Activated CD8-positive, alpha-beta memory T cell treated with anti-CD3 and anti-CD28 coated beads, Interleukin-2, amount 50 U/mL, for 1 hour (primary cell): ENCODE data around the gene FOXN3.

Experiments used
- DNase-seq: peaks from one replicate; pipeline ENCODE4 v3.0.0-alpha.2; 2020; ENCODE audit errors: extremely low read depth

Gene FOXN3

GRCh38 chr14:89408907-89409700 lies 7.9 kb downstream of the FOXN3 start:
- DNase-seq: no peak

- no peak for DNase-seq
Measured at GRCh38 chr14:89407856-89408255, 9.2 kb downstream of the FOXN3 start.

- DNase-seq: no peak
Measured at GRCh38 chr14:89406941-89407340, 10.1 kb downstream of the FOXN3 start.

- DNase-seq: no peak
Measured at GRCh38 chr14:89406361-89406760, 10.7 kb downstream of the FOXN3 start.

- DNase-seq: no peak
Measured at GRCh38 chr14:89405712-89406111, 11.3 kb downstream of the FOXN3 start.

GRCh38 chr14:89402363-89402762 lies 14.7 kb downstream of the FOXN3 start:
- no peak for DNase-seq

GRCh38 chr14:89401761-89402160 lies 15.3 kb downstream of the FOXN3 start:
- no peak for DNase-seq

- no peak for DNase-seq
Measured at GRCh38 chr14:89401241-89401640, 15.8 kb downstream of the FOXN3 start.

GRCh38 chr14:89400529-89400928 lies 16.5 kb downstream of the FOXN3 start:
- DNase-seq: no peak

- no peak for DNase-seq
Measured at GRCh38 chr14:89399594-89400068, 17.4 kb downstream of the FOXN3 start.

GRCh38 chr14:89399157-89399556 lies 17.9 kb downstream of the FOXN3 start:
- no peak for DNase-seq

GRCh38 chr14:89397569-89398230 lies 19.3 kb downstream of the FOXN3 start:
- DNase-seq: no peak

- DNase-seq: no peak
Measured at GRCh38 chr14:89394972-89395371, 22.1 kb downstream of the FOXN3 start.

GRCh38 chr14:89393222-89393745 lies 23.7 kb downstream of the FOXN3 start:
- DNase-seq: no peak

GRCh38 chr14:89392181-89392580 lies 24.9 kb downstream of the FOXN3 start:
- no peak for DNase-seq

- no peak for DNase-seq
Measured at GRCh38 chr14:89391556-89391955, 25.5 kb downstream of the FOXN3 start.

GRCh38 chr14:89391123-89391522 lies 25.9 kb downstream of the FOXN3 start:
- DNase-seq: no peak

GRCh38 chr14:89388853-89389252 lies 28.2 kb downstream of the FOXN3 start:
- no peak for DNase-seq

GRCh38 chr14:89387922-89388685 lies 28.9 kb downstream of the FOXN3 start:
- DNase-seq: no peak

- no peak for DNase-seq
Measured at GRCh38 chr14:89386212-89386886, 30.7 kb downstream of the FOXN3 start.

GRCh38 chr14:89384636-89385035 lies 32.4 kb downstream of the FOXN3 start:
- no peak for DNase-seq

- no peak for DNase-seq
Measured at GRCh38 chr14:89384023-89384422, 33.0 kb downstream of the FOXN3 start.
